Omental fat pad (tissue), 4 donors: ENCODE results near the gene GPC2. TPM values are rescaled to one million over a fixed set of nuclear protein-coding genes. Genes with fewer than 3 reads are reported as not detected.

Source experiments
- ATAC-seq: fragments of 150-250 bp; one replicate; pipeline ENCODE4 v1.9.1; 2016; ENCODE audit warnings: mild to moderate bottlenecking, moderate library complexity; ENCODE audit not compliant: low FRiP score
- DNase-seq: peaks from one replicate; pipeline ENCODE4 v3.0.0-alpha.2; 2019; ENCODE audit warnings: low spot score
- CTCF ChIP-seq, 3 donors: fragments of 450-650 bp; IDR thresholded peaks; one replicate each; pipeline ENCODE4 v1.5.1; 2016 to 2017; ENCODE audit warnings: antibody characterized with exemption in 3 of 3, mild to moderate bottlenecking in 3 of 3, moderate library complexity in 2 of 3
- total RNA-seq, 4 donors: library from RNA; depleted of rRNA; stranded (reverse); fragments of >200 nt; gene quantifications; one replicate each; pipeline ENCODE4 v1.1.0, GENCODE V29; 2016

GPC2 gene
- total RNA-seq, 4 donors from 2014 or later = 0.48 TPM; not detected in 3

- no peak for TF ChIP-seq CTCF (IDR thresholded peaks at IDR 0.05)
- no peak for DNase-seq
- ATAC-seq = no peak
Observed at GRCh38 chr7:100170101-100170897, 6.9 kb downstream of the GPC2 start.

- ATAC-seq = no peak
- DNase-seq = no peak
Observed at GRCh38 chr7:100169147-100169850, 7.9 kb downstream of the GPC2 start.

GRCh38 chr7:100167912-100168323 is 9.3 kb downstream of the GPC2 start:
- ATAC-seq = no peak
- no peak for TF ChIP-seq CTCF (IDR thresholded peaks at IDR 0.05)
- no peak for DNase-seq

More at GRCh38 chr7:100169147-100169850, 7.9 kb downstream of the GPC2 start:
- no peak for TF ChIP-seq CTCF (IDR thresholded peaks at IDR 0.05)

GRCh38 chr7:100166970-100167911 is 9.9 kb downstream of the GPC2 start:
- no peak for DNase-seq
- no peak for TF ChIP-seq CTCF (IDR thresholded peaks at IDR 0.05)

GRCh38 chr7:100166317-100166940 is 10.8 kb downstream of the GPC2 start:
- TF ChIP-seq CTCF (IDR thresholded peaks at IDR 0.05) = no peak
- DNase-seq (no peak), ATAC-seq (no peak)

More at GRCh38 chr7:100166970-100167911, 9.9 kb downstream of the GPC2 start:
- no peak for ATAC-seq

GRCh38 chr7:100163871-100164270 is 13.3 kb downstream of the GPC2 start:
- ATAC-seq (no peak), DNase-seq (no peak)
- TF ChIP-seq CTCF (IDR thresholded peaks at IDR 0.05) = no peak
